HG02840 (cell line): ENCODE data around the gene SIX3.

Experiments
- ATAC-seq: cut with Tn5 transposase; IDR thresholded peaks from one replicate; pipeline ENCODE4 v1.9.1; 2021; ENCODE audit warnings: mild to moderate bottlenecking, moderate library complexity, moderate number of reproducible peaks; ENCODE audit not compliant: unreplicated experiment, low FRiP score

Gene SIX3

GRCh38 chr2:44942304-44943030 lies 965 bp downstream of the SIX3 start:
- no peak for ATAC-seq

GRCh38 chr2:44943031-44943692 lies 1.7 kb downstream of the SIX3 start:
- no peak for ATAC-seq

- no peak for ATAC-seq
Observed at GRCh38 chr2:44943693-44944101, 2.2 kb downstream of the SIX3 start.

- ATAC-seq = no peak
Observed at GRCh38 chr2:44944102-44944951, 2.8 kb downstream of the SIX3 start.

- ATAC-seq = no peak
Observed at GRCh38 chr2:44944952-44945612, 3.6 kb downstream of the SIX3 start.

GRCh38 chr2:44945676-44946371 lies 4.3 kb downstream of the SIX3 start:
- no peak for ATAC-seq

GRCh38 chr2:44946372-44947027 lies 5.0 kb downstream of the SIX3 start:
- ATAC-seq = no peak

- ATAC-seq = no peak
Observed at GRCh38 chr2:44947028-44947375, 5.5 kb downstream of the SIX3 start.

- no peak for ATAC-seq
Observed at GRCh38 chr2:44948565-44949328, 7.2 kb downstream of the SIX3 start.

GRCh38 chr2:44949329-44950151 lies 8.0 kb downstream of the SIX3 start:
- no peak for ATAC-seq

- no peak for ATAC-seq
Observed at GRCh38 chr2:44950646-44951045, 9.1 kb downstream of the SIX3 start.

GRCh38 chr2:44951124-44951523 lies 9.6 kb downstream of the SIX3 start:
- no peak for ATAC-seq

- ATAC-seq = no peak
Observed at GRCh38 chr2:44951714-44952113, 10.2 kb downstream of the SIX3 start.

- ATAC-seq = no peak
Observed at GRCh38 chr2:44952143-44952805, 10.8 kb downstream of the SIX3 start.

GRCh38 chr2:44952806-44953498 lies 11.4 kb downstream of the SIX3 start:
- ATAC-seq = no peak

- no peak for ATAC-seq
Observed at GRCh38 chr2:44953499-44953883, 12.0 kb downstream of the SIX3 start.

- no peak for ATAC-seq
Observed at GRCh38 chr2:44954447-44954888, 13.0 kb downstream of the SIX3 start.
